Epidermal melanocyte (primary cell): ENCODE data around the gene PSME2.
A peak's percentile ranks its signal among the peaks of the same experiment; 100 is the strongest.
"Not testable (repeated sequence)": the region's sequence is repeated elsewhere in the genome, so short reads cannot be mapped to it uniquely, and the experiment has no call there.

ENCODE experiments used
- DNase-seq: peaks from one replicate; pipeline ENCODE4 v3.0.0; 2011; ENCODE audit warnings: low spot score; ENCODE audit not compliant: insufficient read length

PSME2 gene

DNA sequence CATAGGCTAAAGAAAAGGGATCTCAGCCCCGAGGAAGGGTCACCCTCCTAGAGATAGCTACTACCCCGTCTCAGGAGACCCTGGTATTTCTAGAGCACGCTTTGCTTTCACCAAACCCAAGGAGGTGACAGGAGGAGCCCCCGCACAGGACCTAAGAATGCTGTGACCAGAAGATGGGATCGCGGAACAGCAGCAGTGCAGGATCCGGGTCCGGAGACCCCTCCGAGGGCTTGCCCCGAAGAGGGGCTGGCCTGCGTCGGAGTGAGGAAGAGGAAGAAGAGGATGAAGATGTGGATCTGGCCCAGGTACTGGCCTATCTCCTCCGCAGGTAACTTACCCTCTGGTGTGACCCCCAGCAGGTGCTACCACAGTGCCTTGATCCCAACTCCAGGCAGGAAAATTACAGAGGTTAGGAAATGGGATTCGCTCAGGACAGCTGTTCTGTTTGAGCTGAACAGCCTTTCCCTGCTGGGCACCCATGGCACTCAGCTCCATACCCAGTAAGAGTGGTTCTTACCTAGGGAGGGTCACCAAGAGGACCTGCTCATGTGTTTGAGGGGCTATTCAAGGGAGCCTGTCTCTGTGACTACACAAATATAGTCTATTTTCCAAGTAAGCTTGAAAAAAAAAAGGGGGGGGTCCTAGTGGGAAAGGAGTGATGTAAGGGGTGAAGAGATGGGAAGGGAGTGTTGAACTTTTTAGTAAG is 30.8 kb downstream of the PSME2 start:
- DNase-seq: no peak

DNA sequence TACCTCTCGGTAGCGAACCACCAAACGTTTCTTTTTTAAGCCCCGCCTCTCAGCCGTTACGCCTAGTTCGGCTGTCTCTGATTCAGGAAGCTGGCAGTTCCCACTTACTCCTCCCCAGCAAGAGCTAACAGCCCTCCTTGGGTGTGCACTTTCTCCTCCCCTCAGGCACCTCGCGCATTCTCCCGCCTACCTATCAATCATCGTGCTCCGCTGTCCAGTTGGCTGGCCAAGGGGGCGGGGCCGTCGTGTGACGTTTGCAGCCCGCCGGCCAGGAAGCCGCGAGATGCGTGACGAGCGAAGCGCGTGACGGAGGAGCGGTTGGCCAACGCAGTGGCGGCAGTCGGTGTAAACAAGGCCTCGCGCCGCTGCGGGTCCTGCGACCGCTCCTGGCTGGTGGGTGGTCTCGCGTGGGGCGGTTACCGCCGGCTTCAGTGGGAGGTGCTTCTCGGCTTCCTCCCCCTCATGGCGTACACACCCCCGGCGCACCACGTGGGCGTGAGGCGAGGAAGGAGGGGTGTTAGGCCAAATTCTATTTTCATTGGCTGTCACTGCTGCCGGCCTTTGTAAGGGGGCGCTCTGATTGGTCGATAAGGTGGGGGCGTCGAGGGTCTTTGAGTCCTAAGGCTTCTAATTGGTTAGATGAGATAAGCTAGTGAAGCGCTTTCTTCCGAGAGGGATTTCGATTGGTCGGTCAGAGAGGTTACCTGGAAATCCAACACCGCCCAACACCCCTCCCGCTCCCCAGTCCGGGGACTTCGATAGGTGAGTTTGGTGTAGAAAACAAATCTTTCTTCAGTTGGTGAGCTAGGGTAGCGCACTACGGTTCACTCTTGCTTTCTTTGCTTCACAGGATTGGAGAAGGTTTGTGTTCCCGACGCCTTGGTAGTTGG is 31.6 kb downstream of the PSME2 start, which contains the start of the genes DCAF11 and NRL:
DCAF11 (plus strand) TSS at position 246 of the 890 bp plus-strand sequence. CDS start 818 bp downstream, outside the sequence.
NRL (minus strand) TSS at position 418 of the 890 bp plus-strand sequence. CDS start 32,101 bp downstream, outside the sequence.
- DNase-seq: peak; percentile 99

DNA sequence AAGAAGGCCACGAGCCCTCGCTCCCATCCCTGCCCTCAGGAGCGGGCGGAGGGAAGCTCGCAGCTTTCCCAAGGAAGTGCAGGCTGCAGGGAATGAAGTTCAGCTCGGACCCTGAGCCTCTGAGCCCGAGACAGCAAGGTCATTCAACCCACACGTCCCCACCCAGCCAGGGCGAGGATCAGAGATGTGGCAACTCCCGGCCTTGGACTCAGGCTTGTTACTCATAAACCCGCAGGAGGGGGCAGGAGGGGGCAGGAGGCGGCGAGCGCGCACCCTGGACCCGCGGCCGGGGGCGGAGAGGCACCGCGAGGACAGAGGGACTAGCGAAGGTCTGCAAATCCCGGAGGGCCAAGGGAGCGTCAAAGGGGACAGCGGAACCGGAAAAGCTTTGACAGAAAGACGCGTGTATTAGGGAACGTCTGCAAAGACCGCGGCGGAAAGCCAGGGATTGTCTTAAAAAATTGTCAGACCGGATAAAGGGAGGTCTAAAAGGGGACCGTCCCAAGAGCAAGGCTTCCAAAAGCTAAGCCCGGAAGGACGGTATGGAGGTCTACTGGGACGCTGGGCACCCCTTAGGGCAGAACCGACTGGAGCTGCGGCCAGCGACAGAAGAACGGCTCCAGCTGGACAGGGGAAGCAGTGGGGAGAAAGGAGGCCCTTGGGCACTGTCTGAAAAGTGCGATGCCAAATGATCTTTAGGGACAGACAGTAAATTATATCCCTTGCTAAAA is 32.4 kb downstream of the PSME2 start:
- peak; percentile 50 for DNase-seq

GRCh38 chr14:24113379-24113800 is 33.0 kb downstream of the PSME2 start:
- DNase-seq: no peak

DNA sequence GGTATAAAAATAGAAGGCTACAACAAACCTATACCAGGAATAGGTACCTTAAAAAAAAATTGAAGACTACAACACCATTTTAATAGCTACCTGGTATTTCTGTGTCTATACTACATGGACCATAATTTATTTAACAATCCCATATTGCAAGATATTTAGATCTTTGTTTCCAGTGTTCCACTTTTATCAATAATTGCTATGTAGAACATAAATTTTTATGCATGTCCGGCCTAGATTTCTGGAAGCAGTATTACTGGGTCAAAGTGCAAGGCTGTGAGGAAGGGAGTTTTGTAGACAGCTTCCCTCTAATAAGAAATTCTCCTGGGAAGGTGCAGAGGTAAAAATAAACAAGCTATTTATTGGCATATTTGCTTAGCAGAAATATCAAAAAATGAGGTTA is 35.9 kb downstream of the PSME2 start:
- DNase-seq: no peak

- no peak for DNase-seq
These were observed 36.4 kb downstream of the PSME2 start for GRCh38 chr14:24110060-24110459.

- DNase-seq: no peak
These were observed 38.0 kb downstream of the PSME2 start for GRCh38 chr14:24108336-24108874.

DNA sequence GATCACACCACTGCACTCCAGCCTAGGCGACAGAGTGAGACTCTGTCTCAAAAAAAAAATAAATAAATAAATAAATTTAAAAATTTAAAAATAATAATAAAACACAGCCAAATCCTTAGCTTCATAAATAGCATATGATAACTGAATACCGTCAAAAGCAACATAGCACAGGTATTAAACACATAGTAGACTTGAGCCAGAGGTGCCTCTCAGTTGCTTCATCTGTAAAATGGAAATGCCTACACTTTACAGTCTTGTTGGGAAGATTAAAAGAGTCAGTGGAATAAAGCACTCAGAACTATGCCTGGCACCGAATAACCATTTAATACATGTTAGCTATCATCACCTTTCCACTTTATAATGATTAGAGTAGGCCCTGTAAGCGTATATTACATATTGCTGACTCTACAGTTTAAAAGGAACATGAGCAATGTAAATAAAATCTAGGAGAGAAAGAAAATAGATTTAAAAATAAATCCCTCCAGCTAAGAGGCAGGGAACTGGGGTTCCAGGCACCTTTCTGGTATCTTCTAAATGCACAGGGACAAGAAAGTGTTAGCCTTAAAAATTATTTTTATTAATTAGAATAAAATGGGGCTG is 39.6 kb downstream of the PSME2 start:
- DNase-seq: no peak

DNA sequence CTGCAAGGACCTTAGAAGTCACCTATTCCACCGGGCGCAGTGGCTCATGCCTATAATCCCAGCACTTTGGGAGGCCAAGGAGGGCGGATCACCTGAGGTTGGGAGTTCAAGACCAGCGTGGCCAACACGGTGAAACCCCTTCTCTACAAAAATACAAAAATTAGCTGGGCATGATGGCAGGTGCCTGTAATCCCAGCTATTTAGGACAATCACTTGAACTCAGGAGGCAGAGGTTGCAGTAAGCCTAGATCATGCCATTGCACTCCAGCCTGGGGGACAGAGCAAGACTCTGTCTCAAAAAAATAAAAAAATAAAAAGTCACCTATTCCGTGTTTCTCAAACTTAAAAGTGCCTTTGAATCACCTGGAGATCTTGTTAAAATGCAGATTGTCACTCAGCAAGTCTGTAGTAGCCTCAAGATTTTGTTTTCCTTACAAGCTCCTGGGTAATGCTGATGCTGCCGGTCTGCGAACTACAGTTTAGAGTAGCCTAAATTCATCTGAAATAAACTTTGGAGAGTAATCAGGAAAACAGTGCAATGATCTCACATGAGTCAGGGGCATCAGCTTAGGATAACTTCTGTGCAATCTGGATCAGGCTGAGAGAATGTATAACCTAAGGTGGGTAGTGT is 40.7 kb downstream of the PSME2 start:
- not testable (repeated sequence) for DNase-seq

- no peak for DNase-seq
These were observed 43.0 kb downstream of the PSME2 start for GRCh38 chr14:24103451-24103850.

DNA sequence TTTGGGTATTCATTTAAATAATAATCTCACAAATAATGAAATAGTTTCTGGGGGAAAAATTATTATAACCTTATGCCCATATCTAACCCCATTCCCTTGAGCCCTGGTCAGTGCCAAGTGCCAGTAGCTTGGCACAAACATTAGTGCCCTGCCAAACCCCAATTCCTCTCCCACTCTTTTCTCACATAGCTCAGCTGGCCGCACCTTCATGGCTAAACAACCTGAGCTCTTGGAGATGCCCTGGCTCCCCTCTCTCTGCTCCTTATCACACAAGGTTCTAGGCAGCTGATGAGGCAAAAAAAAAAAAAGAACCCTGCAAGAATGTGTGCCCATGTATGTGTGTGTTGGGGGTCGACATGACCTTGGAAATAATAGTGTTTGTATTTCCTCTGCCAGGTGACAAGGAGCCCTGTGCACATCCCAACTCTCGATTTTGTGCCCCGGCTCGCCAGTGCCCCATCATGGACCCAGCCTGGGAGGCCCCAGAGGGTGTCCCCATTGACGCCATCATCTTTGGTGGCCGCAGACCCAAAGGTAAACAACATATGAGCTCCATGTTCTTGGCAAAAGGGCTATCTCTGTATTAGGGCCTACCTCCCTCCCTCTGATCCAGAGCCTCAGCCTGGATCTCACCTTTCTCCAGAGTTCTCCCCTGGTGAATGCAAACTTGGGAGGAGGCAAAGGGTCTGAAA is 43.9 kb downstream of the PSME2 start:
- no peak for DNase-seq

GRCh38 chr14:24100982-24101494 is 45.4 kb downstream of the PSME2 start:
- no peak for DNase-seq

- no peak for DNase-seq
These were observed 46.0 kb downstream of the PSME2 start for GRCh38 chr14:24100197-24100981.

DNA sequence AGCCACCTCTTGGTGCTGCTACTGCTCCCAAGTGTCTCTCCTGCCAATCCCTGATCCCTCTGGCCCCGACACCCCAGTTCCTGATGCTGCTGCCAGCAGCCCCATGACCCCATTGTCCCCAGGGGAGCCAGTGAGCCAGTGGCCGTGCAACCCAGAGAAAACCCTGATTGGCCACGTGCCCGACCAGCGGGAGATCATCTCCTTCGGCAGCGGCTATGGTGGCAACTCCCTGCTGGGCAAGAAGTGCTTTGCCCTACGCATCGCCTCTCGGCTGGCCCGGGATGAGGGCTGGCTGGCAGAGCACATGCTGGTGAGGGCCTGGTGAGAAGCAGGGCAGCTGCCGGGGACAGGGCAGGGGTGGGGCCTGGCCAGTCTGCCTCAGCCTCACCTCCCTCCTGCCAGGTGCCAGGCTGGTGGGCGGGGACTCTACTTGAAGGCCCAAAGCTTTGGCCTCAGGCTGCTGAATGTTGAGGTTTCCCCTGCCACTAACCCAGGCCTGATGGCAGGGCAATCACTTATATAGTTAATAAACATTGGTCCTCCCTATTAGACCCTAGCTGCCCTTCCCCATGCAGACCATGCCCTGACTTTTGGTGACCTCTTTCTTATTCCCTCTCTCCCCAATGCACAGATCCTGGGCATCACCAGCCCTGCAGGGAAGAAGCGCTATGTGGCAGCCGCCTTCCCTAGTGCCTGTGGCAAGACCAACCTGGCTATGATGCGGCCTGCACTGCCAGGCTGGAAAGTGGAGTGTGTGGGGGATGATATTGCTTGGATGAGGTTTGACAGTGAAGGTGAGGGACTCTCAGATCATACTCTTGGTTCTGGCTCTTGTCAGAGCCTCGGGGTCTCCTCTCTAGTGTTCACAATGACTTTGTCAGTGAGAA is 47.2 kb downstream of the PSME2 start:
- DNase-seq: no peak

DNA sequence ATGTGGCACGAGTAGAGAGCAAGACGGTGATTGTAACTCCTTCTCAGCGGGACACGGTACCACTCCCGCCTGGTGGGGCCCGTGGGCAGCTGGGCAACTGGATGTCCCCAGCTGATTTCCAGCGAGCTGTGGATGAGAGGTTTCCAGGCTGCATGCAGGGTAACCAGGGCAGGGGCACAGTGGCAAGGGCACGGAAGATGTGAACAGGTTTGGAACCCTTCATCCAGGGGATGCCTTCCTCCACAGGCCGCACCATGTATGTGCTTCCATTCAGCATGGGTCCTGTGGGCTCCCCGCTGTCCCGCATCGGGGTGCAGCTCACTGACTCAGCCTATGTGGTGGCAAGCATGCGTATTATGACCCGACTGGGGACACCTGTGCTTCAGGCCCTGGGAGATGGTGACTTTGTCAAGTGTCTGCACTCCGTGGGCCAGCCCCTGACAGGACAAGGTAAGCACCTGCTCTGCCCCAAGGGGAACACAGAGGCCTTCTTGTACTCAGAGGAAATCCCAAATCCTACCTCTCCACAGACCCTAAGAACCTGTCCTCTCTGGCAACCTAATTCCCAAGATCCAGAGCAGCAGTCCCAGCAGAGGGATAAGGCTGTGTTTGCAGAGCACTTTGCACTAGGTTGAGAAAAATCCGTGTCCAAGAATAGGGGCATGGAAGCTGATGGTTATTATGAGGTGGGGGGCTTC is 48.0 kb downstream of the PSME2 start:
- DNase-seq: no peak

DNA sequence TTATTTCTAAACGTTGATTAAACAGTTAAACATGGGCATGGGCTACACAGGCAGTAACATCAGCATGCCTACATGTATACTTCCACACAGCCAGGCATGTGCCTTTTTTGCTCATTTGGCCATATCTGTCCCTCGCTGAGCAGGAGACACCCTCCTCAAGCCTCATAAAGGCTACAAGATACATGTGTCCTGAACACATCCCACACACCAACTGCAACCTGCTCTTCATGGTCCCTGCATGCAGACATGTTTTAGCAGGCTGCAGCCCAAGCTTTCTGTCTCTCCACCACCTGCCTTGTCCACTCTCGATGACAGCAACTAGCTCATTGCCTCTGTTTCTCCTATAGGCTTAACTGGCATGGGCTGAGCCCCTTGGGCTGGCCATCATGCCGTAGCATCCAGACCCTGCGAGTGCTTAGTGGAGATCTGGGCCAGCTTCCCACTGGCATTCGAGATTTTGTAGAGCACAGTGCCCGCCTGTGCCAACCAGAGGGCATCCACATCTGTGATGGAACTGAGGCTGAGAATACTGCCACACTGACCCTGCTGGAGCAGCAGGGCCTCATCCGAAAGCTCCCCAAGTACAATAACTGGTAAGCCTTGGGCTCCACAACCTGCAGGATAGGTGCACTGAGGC is 49.7 kb downstream of the PSME2 start:
- no peak for DNase-seq
